Activated CD4-positive, alpha-beta T cell treated with anti-CD3 and anti-CD28 coated beads, Interleukin-2, amount 10 ng/mL, durations not matched to agents 24 days and 14 days (primary cell): ENCODE results near the gene SNUPN. TPM values are rescaled to one million over a fixed set of nuclear protein-coding genes. Genes with fewer than 3 reads are reported as not detected.
A peak's percentile ranks its signal among the peaks of the same experiment; 100 is the strongest.
"Not testable (repeated sequence)": the region's sequence is repeated elsewhere in the genome, so short reads cannot be mapped to it uniquely, and the experiment has no call there.

Source experiments
- DNase-seq: peaks from one replicate; pipeline ENCODE4 v3.0.0; 2022
- H3K27ac Mint-ChIP-seq: one replicate; pipeline ENCODE4 v1.8.0; 2022; ENCODE audit warnings: mild to moderate bottlenecking, mixed read lengths
- H3K27me3 Mint-ChIP-seq: one replicate; pipeline ENCODE4 v1.8.0; 2022; ENCODE audit warnings: mixed read lengths
- H3K36me3 Mint-ChIP-seq: one replicate; pipeline ENCODE4 v1.8.0; 2022; ENCODE audit warnings: low read depth, mild to moderate bottlenecking, mixed read lengths
- H3K4me1 Mint-ChIP-seq: one replicate; pipeline ENCODE4 v1.8.0; 2021; ENCODE audit warnings: mixed read lengths
- H3K4me3 Mint-ChIP-seq: one replicate; pipeline ENCODE4 v1.8.0; 2022; ENCODE audit warnings: mild to moderate bottlenecking, moderate library complexity, mixed read lengths
- H3K9me3 Mint-ChIP-seq: one replicate; pipeline ENCODE4 v1.8.0; 2021; ENCODE audit warnings: mixed read lengths
- intact Hi-C: fragments of 100-400 bp; cut with micrococcal nuclease; formaldehyde crosslinking; loops from one replicate; pipeline ENCODE4 v1.15.1; 2023
- total RNA-seq: library from RNA; stranded (reverse); gene quantifications from 2 replicates; pipeline ENCODE4 v1.2.3, GENCODE V29; 2022

The SNUPN gene
- total RNA-seq, 1 donor from 2014 or later = 33.7 TPM

DNA sequence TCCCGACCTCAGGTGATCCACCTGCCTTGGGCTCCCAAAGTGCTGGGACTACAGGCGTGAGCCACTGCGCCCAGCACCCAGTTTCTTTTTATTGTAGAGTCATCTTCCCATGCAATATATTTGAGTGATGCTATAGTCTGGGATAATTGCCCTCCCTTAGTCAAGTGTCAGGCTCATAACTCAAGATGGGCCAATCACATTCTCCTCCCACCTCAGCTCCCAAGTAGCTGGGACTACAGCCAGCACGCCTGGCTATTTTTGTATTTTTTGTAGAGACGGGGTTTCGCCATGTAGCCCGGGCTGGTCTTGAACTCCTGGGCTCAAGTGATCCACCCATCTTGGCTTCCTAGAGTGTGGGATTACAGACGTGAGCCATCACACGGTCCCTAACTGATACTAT lies 31.2 kb downstream of the SNUPN start:
- Mint-ChIP-seq H3K36me3 (peaks cover 43% of the 10 kb centered on the region), H3K9me3 (no peaks in the 10 kb centered on the region), H3K4me3 (no peak overlapping the region), H3K27ac (no peak overlapping the region), H3K4me1 (peaks cover 38% of the 10 kb centered on the region), H3K27me3 (no peaks in the 10 kb centered on the region)
- DNase-seq = no peak
- intact Hi-C loops = no loop called here

DNA sequence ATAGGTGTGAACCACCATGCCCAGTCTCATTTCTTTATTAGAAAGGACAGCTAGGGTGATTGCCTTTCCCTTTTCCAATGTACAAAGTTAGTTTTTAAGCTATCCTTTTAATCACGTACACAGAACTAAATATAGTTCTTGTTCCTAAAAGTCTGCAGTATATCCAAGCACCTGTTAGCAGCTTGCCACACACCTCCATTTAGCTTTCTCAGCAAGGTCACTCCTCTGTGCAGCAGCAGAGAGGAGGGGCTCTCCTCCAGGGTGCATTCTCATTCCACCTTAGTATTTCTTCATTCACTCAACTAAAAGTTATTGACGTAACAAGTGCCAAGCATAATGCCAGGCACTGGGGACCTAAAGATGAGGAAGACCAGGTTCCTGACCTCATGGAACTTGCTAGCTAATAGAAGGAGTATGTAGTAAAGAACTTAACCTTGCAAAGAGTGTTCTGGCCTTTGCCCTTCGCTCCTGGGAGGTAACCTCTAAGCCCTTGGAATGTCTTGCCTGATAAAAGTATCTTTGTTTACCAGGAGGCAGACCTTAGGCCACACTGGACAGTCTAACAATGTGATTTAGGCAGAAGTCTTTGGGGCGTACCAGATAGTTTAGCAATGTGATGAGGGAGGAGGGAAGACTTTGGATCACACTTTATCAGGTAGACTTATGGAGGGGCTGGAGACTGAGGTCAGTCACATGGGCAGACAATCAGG lies 33.7 kb downstream of the SNUPN start:
- no peak overlapping the region for H3K27ac Mint-ChIP-seq

DNA sequence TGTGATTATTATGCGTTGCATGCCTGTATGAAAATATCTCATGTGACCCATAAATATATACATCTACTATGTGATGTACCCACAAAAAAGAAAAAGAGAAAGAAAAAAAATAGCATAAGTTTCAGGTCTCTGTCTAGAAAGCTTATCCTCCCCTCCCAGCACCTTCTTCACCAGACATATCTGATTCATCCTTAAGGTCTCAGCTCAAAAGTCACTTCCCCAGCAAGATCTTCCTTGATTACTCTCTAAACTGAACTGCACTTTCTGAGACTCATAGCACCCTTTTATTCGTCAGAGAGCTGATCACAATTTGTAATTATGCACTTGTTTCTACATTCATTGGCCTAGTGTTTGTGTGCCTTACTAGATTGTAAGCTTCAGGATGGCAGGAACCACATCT lies 35.3 kb downstream of the SNUPN start:
- Mint-ChIP-seq H3K9me3 (no peaks in the 10 kb centered on the region), H3K4me1 (peaks cover 9% of the 10 kb centered on the region), H3K27me3 (no peaks in the 10 kb centered on the region), H3K36me3 (peaks cover 32% of the 10 kb centered on the region), H3K4me3 (no peak overlapping the region), H3K27ac (peak overlapping the region; percentile 34)
- DNase-seq = no peak
- intact Hi-C loops = no loop called here

More for the DNA sequence above, 33.7 kb downstream of the SNUPN start:
- H3K36me3 Mint-ChIP-seq = peaks cover 38% of the 10 kb centered on the region
- no peaks in the 10 kb centered on the region for H3K9me3 Mint-ChIP-seq
- intact Hi-C loops = no loop called here
- no peak for DNase-seq
- no peak overlapping the region for H3K4me3 Mint-ChIP-seq
- H3K27me3 Mint-ChIP-seq = no peaks in the 10 kb centered on the region
- peaks cover 18% of the 10 kb centered on the region for H3K4me1 Mint-ChIP-seq

DNA sequence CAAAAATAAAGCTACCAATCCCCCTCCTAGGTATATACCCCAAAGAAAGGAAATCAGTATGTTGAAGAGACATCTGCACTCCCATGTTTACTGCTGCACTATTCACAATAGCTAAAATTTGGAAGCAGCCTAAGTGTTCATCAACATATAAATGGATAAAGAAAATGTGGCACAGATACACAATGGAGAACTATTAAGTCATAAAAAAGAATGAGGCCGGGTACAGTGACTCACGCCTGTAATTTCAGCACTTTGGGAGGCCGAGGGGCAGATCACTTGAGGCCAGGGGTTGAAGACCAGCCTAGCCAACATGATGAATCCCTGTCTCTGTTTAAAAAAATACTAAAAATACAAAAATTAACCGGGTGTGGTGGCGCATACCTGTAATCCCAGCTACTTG lies 36.5 kb downstream of the SNUPN start:
- H3K36me3 Mint-ChIP-seq = peaks cover 31% of the 10 kb centered on the region
- no peaks in the 10 kb centered on the region for H3K27me3 Mint-ChIP-seq
- DNase-seq = no peak
- peaks cover 9% of the 10 kb centered on the region for H3K4me1 Mint-ChIP-seq
- H3K27ac Mint-ChIP-seq = no peak overlapping the region
- no peak overlapping the region for H3K4me3 Mint-ChIP-seq
- intact Hi-C loops = no loop called here
- no peaks in the 10 kb centered on the region for H3K9me3 Mint-ChIP-seq

DNA sequence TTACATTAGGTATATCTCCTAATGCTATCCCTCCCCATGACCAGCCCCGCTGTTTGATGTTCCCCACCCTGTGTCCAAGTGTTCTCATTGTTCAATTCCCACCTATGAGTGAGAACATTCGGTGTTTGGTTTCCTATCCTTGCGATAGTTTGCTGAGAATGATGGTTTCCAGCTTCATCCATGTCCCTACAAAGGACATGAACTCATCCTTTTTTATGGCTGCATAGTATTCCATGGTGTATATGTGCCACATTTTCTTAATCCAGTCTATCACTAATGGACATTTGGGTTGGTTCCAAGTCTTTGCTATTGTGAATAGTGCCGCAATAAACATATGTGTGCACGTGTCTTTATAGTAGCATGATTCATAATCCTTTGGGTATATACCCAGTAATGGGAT lies 39.1 kb downstream of the SNUPN start:
- H3K27me3 Mint-ChIP-seq, H3K27ac Mint-ChIP-seq, H3K9me3 Mint-ChIP-seq, intact Hi-C loops, DNase-seq, H3K4me1 Mint-ChIP-seq, H3K4me3 Mint-ChIP-seq: not testable (repeated sequence)
- peaks cover 26% of the 10 kb centered on the region for H3K36me3 Mint-ChIP-seq

- Mint-ChIP-seq H3K36me3 (peaks cover 18% of the 10 kb centered on the region), H3K27me3 (no peaks in the 10 kb centered on the region), H3K4me1 (peaks cover 5% of the 10 kb centered on the region), H3K27ac (no peak overlapping the region), H3K4me3 (no peak overlapping the region), H3K9me3 (no peaks in the 10 kb centered on the region)
- DNase-seq = no peak
- intact Hi-C loops = no loop called here
These were observed 41.4 kb downstream of the SNUPN start for GRCh38 chr15:75584121-75584520.

DNA sequence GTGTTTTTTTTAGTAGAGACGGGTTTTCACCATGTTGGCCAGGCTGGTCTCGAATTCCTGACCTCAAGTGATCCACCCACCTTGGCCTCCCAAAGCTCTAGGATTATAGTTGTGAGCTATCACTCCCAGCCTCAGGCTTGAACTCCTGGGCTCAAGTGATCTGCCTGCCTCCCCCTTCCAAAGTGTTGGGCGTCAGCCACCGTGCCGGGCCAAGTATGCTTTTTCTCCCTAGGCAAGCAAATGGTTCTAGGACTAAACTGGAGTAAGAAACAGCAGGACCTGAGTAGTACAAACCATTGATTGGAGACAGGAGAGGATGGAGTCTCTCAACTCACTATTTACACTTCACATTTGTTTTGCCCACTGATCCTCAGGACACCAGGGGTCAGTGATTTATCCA lies 41.8 kb downstream of the SNUPN start:
- Mint-ChIP-seq H3K4me3 (no peak overlapping the region), H3K27me3 (no peaks in the 10 kb centered on the region), H3K36me3 (peaks cover 16% of the 10 kb centered on the region)

GRCh38 chr15:75582943-75583342 lies 42.6 kb downstream of the SNUPN start:
- H3K27ac Mint-ChIP-seq, H3K4me3 Mint-ChIP-seq, DNase-seq, intact Hi-C loops, H3K9me3 Mint-ChIP-seq, H3K27me3 Mint-ChIP-seq, H3K4me1 Mint-ChIP-seq: not testable (repeated sequence)
- H3K36me3 Mint-ChIP-seq = peaks cover 14% of the 10 kb centered on the region

More for the DNA sequence above, 41.8 kb downstream of the SNUPN start:
- peaks cover 5% of the 10 kb centered on the region for H3K4me1 Mint-ChIP-seq
- DNase-seq = no peak
- H3K27ac Mint-ChIP-seq = no peak overlapping the region
- intact Hi-C loops = no loop called here
- no peaks in the 10 kb centered on the region for H3K9me3 Mint-ChIP-seq

DNA sequence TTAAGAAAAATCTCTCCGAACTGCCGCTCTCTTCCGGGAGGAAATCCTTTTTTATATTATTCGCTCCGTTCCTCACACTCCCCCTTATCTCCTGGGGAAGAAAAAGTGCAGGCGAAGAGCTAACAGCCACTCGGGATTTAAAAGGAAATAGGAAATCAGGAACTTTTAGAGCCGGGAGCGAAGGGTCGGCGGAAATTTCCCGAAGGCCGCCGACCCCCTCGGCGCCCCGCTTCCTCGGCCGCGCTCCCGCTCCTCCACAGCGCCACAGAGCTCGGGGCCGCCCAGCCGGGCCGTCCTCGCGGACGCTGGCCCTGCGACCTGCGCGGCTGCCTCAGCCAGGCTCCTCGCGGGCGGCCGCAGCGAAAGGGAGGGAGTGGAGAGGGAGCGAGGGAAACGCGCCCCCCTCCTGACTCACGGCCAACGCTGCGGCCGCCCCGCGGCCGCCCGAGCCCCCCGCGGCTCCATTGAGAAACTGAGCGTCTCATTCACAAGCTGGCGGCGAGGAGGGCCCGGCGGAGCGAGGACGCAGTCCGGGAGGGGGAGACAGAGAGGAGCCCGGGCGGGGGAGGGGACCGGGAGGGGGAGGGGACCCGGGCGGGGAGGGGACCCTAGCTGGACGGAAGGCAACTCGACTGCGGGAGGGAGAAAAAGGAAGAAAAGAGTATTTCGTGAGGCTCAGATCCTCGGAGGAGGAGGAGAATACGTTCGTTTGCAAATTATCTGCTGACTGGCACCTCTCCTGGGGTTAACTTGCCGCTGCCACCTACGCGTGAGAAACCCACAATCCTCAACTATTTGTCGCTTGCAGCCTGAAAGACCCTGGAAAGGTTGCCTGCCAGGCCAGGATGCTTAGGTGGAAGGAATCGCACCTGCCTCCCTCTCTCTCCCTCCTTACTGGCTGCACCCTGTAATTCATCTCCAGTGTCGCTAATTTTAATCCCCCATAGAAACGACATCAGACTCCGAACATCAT lies 46.3 kb downstream of the SNUPN start, which contains the start of gene PTPN9:
TSS of gene PTPN9 (minus strand) at position 368 of the 973 bp plus-strand sequence. CDS start 539 bp downstream, outside the sequence.
- DNase-seq = peak; percentile 90
- Mint-ChIP-seq H3K27ac (peak within 1 kb of the TSS; percentile 92), H3K27me3 (no peaks in the 10 kb centered on the region), H3K36me3 (peaks cover 4% of the 10 kb centered on the region), H3K9me3 (no peaks in the 10 kb centered on the region), H3K4me1 (peaks cover 12% of the 10 kb centered on the region), H3K4me3 (peak within 1 kb of the TSS; percentile 88)
- intact Hi-C loops = loop anchor here (1.0 to 2.0 kb wide), 3 partner anchors 46 to 125 kb away; partner anchors contain the start of genes IMP3 and SNUPN

DNA sequence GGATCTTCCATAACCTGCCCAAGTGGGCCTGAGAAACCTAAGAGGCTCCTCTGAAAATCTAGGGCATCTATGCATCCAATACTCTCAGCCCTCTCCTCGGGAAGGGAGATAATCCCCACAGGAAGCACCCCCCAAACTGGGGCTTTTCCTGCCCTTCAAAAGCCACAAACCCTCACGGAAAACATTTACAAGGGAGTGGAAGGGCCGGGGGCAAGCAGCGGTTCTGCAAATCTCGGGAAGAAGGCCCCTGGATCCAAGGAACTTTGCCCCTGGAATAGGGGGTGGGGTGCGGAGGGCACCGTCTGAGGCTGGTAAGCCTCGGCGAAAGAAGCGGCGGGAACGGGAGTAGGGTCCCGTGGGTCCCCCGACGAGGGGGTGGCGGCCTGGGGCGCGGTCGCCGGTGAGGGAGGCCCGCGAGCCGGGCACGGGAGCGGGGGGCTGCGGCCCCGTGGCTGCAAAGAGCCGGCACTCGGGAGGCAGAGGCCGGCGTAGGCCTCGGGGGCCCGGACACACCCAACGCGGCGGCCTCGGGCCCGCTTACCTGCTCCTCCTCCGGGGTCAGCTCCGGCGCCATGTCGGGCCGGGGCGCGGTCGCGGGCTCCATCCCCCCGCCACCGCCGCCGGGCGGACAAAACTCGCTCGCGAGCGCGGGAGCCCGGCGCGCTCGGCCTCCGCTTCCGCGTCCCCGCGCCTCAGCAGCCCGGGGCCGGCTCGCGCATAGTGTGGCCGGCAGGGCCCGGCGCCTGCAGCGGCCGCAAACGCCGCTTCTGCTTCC lies 47.2 kb downstream of the SNUPN start:
- intact Hi-C loops = loop anchor here (2.0 kb wide), 1 partner anchor 46 kb away; the partner anchor contains the start of gene SNUPN
- peak; percentile 83 for DNase-seq
- Mint-ChIP-seq H3K4me3 (peak overlapping the region; percentile 88), H3K9me3 (no peaks in the 10 kb centered on the region), H3K27ac (peak overlapping the region; percentile 92), H3K27me3 (no peaks in the 10 kb centered on the region), H3K36me3 (peaks cover 7% of the 10 kb centered on the region), H3K4me1 (peaks cover 20% of the 10 kb centered on the region)

- Mint-ChIP-seq H3K36me3 (peaks cover 7% of the 10 kb centered on the region), H3K4me1 (peaks cover 25% of the 10 kb centered on the region), H3K9me3 (no peaks in the 10 kb centered on the region), H3K27me3 (no peaks in the 10 kb centered on the region), H3K27ac (peak overlapping the region; percentile 92), H3K4me3 (peak overlapping the region; percentile 88)
- no peak for DNase-seq
- intact Hi-C loops = loop anchor here (2.0 kb wide), 1 partner anchor 47 kb away; the partner anchor contains the start of gene SNUPN
These were observed 47.9 kb downstream of the SNUPN start for GRCh38 chr15:75577401-75578172.

GRCh38 chr15:75573648-75574384 lies 51.7 kb downstream of the SNUPN start:
- intact Hi-C loops = no loop called here
- DNase-seq = no peak
- no peak overlapping the region for H3K4me3 Mint-ChIP-seq

More at GRCh38 chr15:75573648-75574384, 51.7 kb downstream of the SNUPN start:
- Mint-ChIP-seq H3K36me3 (peaks cover 16% of the 10 kb centered on the region), H3K9me3 (no peaks in the 10 kb centered on the region), H3K27ac (no peak overlapping the region), H3K4me1 (peaks cover 26% of the 10 kb centered on the region), H3K27me3 (no peaks in the 10 kb centered on the region)
